Measurements from ENCODE around the gene UBE2E2.

- TF ChIP-seq, protein P1, sequence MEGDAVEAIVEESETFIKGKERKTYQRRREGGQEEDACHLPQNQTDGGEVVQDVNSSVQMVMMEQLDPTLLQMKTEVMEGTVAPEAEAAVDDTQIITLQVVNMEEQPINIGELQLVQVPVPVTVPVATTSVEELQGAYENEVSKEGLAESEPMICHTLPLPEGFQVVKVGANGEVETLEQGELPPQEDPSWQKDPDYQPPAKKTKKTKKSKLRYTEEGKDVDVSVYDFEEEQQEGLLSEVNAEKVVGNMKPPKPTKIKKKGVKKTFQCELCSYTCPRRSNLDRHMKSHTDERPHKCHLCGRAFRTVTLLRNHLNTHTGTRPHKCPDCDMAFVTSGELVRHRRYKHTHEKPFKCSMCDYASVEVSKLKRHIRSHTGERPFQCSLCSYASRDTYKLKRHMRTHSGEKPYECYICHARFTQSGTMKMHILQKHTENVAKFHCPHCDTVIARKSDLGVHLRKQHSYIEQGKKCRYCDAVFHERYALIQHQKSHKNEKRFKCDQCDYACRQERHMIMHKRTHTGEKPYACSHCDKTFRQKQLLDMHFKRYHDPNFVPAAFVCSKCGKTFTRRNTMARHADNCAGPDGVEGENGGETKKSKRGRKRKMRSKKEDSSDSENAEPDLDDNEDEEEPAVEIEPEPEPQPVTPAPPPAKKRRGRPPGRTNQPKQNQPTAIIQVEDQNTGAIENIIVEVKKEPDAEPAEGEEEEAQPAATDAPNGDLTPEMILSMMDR (IDR thresholded peaks at IDR 0.05; ENCODE audit: low read depth, low read length, poor library complexity, severe bottlenecking), result no peak
- no peak for TF ChIP-seq EZH2phosphoT487 (IDR thresholded peaks at IDR 0.05; ENCODE audit: borderline replicate concordance, low read length)
Observed at GRCh38 chr3:23342343-23342742, 139.2 kb downstream of the UBE2E2 start.
